ENCODE measurements around the gene NASP.

- TF ChIP-seq CTCF (IDR thresholded peaks at IDR 0.05), result no peak
- TF ChIP-seq POLR2AphosphoS5 (IDR thresholded peaks at IDR 0.05), result peak in 2 of 3 donors; percentile 37 to 67
These were observed 15.4 kb upstream of the NASP start for GRCh38 chr1:45568421-45568820.
